Omental fat pad (tissue), 4 donors: ENCODE results near the gene SMURF2. TPM values are rescaled to one million over a fixed set of nuclear protein-coding genes. Genes with fewer than 3 reads are reported as not detected.

ENCODE experiments used
- ATAC-seq: fragments of 150-250 bp; one replicate; pipeline ENCODE4 v1.9.1; 2016; ENCODE audit warnings: mild to moderate bottlenecking, moderate library complexity; ENCODE audit not compliant: low FRiP score
- DNase-seq: peaks from one replicate; pipeline ENCODE4 v3.0.0-alpha.2; 2019; ENCODE audit warnings: low spot score
- total RNA-seq, 4 donors: library from RNA; depleted of rRNA; stranded (reverse); fragments of >200 nt; gene quantifications; one replicate each; pipeline ENCODE4 v1.1.0, GENCODE V29; 2016
- TF ChIP-seq, protein P1 (sequence below), 3 donors: fragments of 450-650 bp; IDR thresholded peaks; one replicate each; pipeline ENCODE4 v1.5.1; 2016 to 2017; ENCODE audit warnings: antibody characterized with exemption in 3 of 3, mild to moderate bottlenecking in 3 of 3, moderate library complexity in 2 of 3

SMURF2 gene
- total RNA-seq, 4 donors from 2014 or later, result 26.8 to 38.1 (median 29.5) TPM

DNA sequence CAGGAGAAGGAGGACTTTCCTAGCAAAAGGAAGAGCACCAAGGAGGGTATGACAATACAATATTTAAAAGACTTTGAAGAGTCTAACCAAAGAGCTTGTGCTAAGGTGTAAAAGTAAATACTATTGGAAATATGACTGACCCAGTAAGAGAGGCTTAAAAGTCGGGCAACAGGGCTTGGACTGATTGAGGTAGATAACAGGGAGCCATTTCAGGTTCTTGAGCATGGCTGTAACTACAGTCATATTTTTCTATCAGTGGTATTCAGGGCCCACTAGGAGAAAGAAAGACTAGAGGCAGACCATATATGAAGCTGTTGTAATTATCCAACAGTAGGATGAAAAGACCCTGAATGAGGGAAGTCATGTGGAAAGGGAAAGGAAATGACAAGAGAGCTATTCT, 62.3 kb downstream of the SMURF2 start:
- ATAC-seq (no peak), DNase-seq (no peak)
- TF ChIP-seq, protein P1, sequence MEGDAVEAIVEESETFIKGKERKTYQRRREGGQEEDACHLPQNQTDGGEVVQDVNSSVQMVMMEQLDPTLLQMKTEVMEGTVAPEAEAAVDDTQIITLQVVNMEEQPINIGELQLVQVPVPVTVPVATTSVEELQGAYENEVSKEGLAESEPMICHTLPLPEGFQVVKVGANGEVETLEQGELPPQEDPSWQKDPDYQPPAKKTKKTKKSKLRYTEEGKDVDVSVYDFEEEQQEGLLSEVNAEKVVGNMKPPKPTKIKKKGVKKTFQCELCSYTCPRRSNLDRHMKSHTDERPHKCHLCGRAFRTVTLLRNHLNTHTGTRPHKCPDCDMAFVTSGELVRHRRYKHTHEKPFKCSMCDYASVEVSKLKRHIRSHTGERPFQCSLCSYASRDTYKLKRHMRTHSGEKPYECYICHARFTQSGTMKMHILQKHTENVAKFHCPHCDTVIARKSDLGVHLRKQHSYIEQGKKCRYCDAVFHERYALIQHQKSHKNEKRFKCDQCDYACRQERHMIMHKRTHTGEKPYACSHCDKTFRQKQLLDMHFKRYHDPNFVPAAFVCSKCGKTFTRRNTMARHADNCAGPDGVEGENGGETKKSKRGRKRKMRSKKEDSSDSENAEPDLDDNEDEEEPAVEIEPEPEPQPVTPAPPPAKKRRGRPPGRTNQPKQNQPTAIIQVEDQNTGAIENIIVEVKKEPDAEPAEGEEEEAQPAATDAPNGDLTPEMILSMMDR (IDR thresholded peaks at IDR 0.05), result no peak

DNA sequence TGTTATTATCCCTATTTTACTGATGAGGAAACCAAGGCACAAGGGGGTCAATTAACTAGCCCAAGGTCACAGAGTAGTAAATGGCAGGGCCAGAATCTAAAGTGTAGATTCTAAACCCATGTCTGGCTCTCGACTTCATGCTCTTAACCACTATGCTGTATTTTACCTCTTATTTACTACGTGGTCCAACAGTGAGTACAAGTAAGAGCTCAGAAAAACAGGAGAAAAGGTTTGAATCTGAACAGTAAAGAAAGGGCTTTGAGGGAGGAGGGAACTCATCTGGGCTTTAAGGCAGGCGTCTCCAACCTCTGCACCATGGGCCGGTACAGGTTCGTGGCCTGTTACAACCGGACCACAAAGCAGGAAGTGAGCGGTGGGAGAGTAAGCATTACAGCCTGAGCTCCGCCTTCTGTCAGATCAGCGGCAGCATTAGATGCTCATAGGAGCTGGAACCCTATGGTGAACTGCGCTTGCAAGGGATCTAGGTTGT, 62.9 kb downstream of the SMURF2 start:
- TF ChIP-seq, protein P1 (IDR thresholded peaks at IDR 0.05), result no peak
- no peak for ATAC-seq
- DNase-seq, result no peak

DNA sequence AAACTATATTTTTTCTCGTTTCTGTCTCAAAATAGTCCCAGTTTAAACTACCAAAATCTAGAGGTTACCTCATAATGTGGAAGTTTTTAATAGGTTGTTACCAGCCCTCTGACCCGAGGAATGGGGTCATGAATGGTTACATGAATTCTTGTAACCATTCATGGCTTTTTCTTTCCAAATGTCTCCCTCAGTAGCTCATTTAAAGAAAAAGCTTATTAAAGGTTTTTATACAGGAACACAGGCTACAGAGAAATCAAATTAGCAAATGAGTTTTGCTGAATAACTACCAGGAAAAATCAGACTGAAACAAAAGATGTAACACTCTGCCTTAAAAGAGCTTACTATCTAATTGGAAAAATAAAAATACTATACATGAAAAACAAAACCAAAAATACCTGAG, 63.4 kb downstream of the SMURF2 start:
- TF ChIP-seq, protein P1 (IDR thresholded peaks at IDR 0.05), result no peak
- no peak for ATAC-seq
- no peak for DNase-seq

DNA sequence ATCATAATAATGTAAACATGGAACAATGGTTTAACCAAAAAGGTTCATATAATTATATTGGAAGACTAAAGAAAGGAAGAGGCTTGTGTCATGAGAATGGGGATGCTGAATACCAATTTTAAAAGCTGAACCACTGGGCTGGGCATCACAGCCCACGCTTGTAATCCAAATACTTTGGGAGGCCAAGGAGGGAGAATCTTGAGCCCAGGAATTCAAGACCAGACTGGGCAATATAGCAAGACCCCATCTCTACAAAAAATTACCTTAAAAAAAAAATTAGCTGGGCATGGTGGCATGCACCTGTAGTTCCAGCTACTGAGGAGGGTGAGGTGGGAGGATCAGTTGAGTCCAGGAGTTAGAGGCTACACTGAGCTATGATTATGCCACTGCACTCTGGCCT, 65.1 kb downstream of the SMURF2 start:
- TF ChIP-seq, protein P1 (IDR thresholded peaks at IDR 0.05), result no peak
- DNase-seq (no peak), ATAC-seq (no peak)

DNA sequence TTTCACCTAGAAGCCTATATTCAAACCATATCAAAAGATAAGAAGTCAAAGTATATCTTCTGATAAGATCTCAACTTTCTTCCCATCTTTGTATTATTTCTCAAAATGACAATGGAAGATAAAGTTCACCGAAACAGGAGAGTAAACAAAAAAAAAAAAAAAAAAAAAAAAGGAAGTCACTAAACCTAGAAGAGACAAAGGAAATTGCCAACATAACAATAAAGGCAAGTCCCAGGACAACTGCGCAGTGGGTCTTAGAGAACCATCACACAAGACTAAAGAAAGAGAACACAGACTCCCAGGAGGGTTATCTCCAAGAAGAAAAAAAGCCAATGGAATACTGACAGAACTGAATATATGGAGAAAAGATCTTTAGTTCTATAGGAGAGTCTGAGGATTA, 65.7 kb downstream of the SMURF2 start:
- DNase-seq (no peak), ATAC-seq (no peak)
- TF ChIP-seq, protein P1 (IDR thresholded peaks at IDR 0.05), result no peak

DNA sequence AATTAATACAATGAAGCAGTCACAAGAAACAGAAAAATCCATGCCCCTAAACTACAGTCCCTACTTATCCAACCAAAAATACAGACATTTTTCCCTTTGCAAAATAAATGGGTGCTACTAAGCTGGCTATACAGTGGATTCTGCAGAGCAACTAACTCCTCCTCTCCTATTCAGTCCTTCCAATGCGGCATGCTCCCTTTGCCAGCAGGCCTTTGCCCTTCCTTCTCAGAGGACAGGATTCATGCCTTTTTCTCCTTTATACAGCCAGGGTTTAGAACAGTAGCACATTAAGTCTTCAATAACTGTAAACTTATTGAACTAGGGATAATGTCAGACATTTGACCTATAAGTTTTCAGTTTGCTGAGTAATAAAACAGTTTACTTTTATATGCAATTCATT, 70.2 kb downstream of the SMURF2 start:
- TF ChIP-seq, protein P1 (IDR thresholded peaks at IDR 0.05), result no peak
- DNase-seq (no peak), ATAC-seq (no peak)

DNA sequence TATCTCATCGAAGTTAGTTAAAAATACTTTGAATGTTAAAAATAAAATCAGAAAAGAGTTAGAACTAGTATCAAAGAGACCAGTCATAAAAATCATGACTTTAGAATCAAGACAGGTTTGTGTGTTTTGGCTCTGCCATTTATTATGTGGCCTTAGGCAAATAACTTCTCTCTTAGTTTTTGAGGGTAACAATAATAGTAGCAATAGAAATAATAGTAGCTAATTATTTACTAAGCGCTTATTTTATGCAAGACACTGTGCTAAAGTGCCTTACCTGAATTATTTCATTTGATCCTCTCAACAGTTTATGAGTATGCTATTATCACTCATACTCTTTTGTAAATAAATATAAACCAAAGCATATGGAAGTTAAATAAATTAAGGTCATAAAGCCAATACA, 77.0 kb downstream of the SMURF2 start:
- ATAC-seq (no peak), DNase-seq (no peak)
- TF ChIP-seq, protein P1 (IDR thresholded peaks at IDR 0.05), result no peak
